HG03521 (cell line): ENCODE results near the gene ZNF518A.

Experiments used
- ATAC-seq: cut with Tn5 transposase; IDR thresholded peaks from one replicate; pipeline ENCODE4 v1.9.1; 2021; ENCODE audit warnings: mild to moderate bottlenecking, moderate library complexity; ENCODE audit not compliant: unreplicated experiment

ZNF518A gene, protein sequence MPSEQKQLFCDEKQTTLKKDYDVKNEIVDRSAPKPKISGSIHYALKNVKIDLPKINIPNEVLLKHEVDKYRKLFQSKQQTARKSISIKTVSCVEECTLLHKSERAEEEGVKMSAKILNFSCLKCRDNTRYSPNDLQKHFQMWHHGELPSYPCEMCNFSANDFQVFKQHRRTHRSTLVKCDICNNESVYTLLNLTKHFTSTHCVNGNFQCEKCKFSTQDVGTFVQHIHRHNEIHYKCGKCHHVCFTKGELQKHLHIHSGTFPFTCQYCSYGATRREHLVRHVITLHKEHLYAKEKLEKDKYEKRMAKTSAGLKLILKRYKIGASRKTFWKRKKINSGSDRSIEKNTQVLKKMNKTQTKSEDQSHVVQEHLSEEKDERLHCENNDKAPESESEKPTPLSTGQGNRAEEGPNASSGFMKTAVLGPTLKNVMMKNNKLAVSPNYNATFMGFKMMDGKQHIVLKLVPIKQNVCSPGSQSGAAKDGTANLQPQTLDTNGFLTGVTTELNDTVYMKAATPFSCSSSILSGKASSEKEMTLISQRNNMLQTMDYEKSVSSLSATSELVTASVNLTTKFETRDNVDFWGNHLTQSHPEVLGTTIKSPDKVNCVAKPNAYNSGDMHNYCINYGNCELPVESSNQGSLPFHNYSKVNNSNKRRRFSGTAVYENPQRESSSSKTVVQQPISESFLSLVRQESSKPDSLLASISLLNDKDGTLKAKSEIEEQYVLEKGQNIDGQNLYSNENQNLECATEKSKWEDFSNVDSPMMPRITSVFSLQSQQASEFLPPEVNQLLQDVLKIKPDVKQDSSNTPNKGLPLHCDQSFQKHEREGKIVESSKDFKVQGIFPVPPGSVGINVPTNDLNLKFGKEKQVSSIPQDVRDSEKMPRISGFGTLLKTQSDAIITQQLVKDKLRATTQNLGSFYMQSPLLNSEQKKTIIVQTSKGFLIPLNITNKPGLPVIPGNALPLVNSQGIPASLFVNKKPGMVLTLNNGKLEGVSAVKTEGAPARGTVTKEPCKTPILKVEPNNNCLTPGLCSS (N-terminal part only)

GRCh38 chr10:96129387-96130325, at the start of gene ZNF518A:
Gene ZNF518A (plus strand): TSS chr10:96130297. CDS start chr10:96156323, 26,026 bp downstream.
- peak; percentile 72 for ATAC-seq

GRCh38 chr10:96082153-96082552, 47.9 kb upstream of the ZNF518A start:
- no peak for ATAC-seq

GRCh38 chr10:96082748-96083147, 47.3 kb upstream of the ZNF518A start:
- ATAC-seq: no peak

DNA sequence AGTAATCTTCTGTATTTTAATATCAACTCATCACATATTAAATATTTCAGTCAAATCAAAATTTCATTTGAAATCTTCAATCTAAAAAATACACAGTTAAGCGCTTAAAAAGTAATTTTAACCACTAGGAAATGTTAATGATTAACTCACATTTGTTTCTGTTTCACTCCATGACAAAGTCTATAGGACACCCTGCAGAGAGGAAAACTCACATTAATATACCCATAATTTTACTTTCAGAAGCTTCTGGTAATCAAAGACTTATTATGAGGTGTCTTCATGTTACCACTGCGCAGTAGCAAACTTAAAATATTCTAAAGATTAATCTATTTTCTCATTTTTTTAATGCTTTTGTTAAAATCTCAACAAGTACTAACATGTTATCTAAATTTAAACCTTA, 41.0 kb upstream of the ZNF518A start:
- no peak for ATAC-seq

DNA sequence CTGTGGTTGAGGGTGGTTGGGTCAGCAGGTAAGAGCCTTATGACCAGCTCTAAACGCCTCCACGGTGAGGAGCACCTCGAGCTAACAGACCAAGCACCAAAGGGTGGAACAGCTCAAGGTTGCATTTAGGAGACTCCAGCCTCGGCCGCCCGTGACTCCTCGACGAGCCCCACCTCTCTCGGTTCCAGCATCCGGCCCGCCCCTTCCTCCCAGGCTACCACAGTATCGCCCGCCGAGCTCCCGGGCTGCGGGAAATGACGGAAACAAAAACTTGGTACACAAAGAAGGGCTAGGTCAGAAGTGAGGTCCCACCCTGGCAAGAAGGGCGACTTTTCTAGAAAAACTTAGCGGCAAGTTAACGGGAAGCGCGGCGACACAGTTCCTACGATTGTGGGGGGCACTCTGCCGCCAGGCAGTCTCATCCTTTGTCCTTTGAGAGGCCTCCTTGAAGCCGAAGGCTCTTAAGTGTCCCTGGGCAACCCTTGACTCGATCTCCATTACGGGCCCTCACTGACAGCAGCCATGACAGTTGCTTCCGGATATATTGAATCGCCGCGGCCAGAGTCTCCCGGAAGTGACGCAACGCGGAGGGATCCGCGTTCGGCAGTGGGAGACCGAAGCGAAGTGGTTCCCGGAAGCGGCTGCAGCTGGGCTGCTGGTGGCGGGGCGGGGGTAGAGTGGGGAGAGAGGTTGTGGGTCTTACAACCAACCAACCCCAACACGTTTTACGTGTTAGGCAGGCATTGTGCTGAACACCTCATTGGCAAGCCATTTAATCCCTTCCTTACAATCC, 40.2 kb upstream of the ZNF518A start:
- peak; percentile 87 for ATAC-seq

DNA sequence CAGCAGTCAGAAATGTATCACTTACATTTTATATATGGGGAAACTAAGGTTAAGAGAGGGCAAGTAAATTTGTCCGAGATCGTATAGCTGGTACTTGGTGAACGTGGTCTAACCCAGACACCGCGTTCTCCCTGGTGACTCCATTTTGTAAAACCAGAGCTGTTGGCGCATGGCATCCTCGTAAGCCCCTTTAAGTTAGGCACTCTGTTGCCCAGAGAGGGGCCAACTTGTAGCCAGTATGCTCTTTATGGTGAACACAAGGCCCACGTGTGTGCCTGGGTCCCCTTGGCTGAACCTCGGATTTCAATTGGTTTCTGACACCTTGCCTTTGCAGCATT, 39.7 kb upstream of the ZNF518A start:
- ATAC-seq: no peak

DNA sequence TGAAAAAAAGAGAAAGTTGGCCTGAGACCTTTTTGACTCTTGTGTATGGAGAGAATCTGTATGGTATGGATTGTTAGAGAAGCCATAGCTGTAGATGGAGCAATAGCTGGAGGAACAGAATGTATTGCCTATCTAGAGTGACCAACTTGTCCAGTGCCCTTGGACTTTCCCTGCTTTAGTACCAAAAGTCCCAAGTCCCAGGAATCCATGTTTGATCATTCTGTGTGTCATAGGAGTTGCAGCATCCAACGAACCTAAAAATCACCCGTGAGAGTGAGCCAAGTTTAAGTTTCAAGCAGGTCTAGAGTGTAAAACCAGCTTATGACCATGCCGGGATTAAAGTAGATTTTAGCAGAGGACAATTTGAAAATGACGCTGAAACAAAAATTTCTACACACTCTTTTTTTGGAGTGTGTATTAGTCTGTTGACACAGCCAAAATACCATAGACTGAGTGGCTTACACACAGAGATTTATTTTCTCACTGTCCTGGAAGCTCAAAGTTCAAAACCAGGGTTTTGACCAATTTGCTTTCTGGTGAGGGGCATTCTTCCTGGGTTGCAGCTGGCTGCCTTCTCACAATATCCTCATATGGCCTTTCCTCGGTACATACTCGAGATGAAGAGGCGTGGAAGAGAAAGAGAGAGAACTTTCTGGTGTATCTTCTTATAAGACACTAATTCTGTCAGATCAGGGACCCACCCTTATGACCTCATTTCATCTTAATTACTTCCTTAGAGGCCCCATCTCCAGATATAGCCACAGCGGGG, 36.9 kb upstream of the ZNF518A start:
- ATAC-seq: no peak

DNA sequence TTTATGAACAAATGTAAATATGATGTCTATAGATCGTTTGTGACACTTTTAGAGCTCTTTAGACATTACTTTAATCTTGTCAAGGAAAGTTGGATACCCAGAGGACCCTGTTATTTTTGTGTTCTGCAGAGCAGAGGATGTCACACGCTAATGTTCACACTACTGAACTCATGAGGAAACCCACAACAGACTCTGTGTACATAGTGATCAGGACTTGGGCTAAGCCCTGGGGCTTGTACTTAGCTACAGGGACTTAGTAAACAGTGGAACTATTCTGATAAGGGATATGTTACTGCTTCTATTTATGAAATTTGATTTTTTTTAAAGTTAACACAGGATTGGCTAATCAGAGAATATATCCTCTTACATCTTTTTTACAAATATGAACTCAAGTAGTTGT, 36.1 kb upstream of the ZNF518A start:
- no peak for ATAC-seq

DNA sequence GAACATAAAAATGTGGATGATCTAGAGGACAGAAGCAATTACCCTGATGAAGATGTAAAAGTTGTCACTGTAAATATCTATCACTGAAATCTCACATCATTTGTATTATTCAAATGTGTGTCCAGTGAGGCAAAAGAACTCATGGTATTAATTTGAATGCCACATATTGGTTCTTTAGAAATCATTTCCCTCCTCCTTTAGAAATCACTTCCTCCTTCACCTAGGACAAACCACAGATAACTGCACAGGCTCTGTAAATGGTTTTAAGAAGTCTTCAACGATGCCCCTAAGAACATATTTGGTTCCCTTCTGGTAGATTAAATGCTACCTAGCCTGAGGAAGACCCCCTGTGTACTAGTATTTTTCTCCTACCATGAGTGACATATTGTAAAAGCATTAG, 33.1 kb upstream of the ZNF518A start:
- no peak for ATAC-seq

DNA sequence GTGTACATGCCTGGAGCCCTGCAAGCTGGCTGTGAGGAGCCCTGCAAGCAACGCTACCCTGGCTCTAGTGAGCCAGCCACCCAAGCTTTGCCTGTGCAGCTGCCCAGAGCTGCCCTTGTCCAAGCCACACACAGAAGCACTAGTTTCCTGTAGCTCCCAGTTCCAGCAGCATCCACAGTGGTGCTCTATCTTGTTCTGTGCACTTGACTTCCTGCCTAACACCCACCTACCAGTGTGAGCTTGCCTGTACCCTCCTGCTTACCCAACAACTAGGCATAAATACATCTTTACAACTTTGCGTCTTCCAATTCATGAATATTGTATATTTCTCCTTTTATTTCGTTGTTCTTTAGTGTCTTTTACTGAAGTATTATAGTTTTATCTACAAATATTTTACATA, 32.2 kb upstream of the ZNF518A start:
- no peak for ATAC-seq

GRCh38 chr10:96107623-96108038, 22.5 kb upstream of the ZNF518A start:
- no peak for ATAC-seq

GRCh38 chr10:96112531-96112930, 17.6 kb upstream of the ZNF518A start:
- no peak for ATAC-seq

- ATAC-seq: no peak
Measured at GRCh38 chr10:96118604-96119450, 11.3 kb upstream of the ZNF518A start.

DNA sequence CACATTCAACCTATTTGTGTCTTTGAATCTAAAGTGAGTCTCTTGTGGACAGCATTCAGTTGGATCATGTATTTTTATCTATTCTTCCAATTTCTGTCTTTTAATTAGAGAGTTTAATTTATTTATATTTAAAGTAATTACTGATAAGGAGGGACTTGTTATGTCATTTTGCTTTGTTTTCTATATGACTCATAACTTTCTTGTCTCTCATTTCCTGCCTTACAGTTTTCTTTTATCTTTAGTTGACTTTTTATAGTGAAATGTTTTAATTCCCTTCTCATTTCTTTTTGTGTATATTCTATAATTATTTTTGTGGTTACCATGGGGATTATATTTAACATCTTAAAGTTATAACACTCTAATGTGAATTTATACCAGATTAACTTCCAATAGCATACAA, 7.3 kb upstream of the ZNF518A start:
- ATAC-seq: no peak

GRCh38 chr10:96124230-96125141, 5.6 kb upstream of the ZNF518A start:
- ATAC-seq: no peak

DNA sequence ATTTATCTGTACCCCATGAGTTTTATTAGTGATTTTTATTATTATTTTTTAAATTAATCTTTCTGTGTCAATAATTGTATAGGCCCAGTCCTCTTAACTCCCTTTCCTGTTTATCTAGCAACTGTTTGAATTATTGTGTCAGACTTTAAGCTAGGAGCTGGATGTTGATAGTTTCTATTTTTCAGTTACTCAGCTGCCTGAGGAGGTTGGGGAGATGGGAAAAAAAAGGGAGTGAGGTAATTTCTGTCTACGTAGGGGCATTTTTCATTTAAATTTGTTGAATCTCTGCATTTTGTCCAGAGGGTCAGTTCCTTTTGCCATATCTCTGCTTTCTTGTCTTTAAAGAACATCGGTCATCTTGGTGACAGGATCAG, 5.0 kb upstream of the ZNF518A start:
- ATAC-seq: no peak

DNA sequence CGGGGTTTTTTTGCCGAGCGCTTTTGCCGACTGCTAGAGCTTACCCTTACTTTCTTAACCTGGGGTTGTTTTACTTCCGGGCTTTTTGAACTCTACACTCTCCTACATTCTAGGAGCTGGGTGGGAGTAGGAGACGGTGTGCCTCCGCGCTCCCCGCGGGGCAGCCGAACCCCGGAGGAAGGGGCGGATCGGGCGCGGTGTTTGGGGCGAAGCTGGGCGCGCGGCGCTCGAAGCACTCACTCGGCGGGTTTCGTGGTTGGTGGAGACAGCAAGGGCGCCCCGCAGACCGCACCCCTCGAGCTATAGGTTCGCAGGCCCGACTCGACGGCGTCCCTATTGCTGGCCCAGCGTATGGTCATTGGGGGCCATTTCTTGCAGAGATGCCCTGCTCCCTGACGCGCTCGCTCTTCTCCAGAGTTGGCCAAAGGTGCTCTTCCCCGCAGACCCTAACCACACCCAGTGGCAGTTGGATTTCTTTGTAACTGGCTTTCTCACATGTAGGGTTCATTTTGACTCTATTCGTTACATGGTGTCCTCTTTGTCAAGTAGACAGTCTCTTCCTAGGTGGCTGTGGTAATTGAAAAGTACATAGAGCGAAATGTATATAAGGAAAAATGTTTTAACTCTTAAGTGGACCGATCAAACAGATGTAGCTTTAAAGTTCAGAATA, 364 bp downstream of the ZNF518A start:
- ATAC-seq: peak; percentile 64
